ENCODE data around the gene NCKIPSD. TPM values are rescaled to one million over a fixed set of nuclear protein-coding genes. Genes with fewer than 3 reads are reported as not detected.

Gene NCKIPSD
- total RNA-seq, 1 experiment from 2014 or later = 36.9 TPM

DNA sequence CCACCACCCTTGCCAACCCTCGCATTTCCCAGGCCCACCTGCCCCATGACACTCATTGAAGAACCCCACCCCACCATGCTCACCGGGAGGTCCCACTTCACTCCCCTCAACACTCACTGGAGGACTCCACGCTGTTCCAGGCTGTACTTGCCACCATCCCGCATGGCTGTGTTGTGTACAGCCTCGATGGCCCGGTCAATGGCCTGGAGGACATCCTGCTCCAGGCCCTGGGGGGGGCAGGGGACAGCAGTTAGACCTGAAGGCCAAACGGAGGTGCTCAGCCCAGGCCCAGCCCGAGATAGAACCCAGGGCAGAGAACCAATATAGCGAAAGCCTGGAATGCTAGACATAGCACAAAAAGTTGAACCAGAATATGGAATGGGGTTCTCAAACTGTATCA, 2.9 kb downstream of the NCKIPSD start:
- intact Hi-C loops (cut with micrococcal nuclease) = no loop called here
- H3K9me2 ChIP-seq (ENCODE audit: insufficient read depth) = no peaks in the 10 kb centered on the region
- H3K79me2 ChIP-seq (ENCODE audit: insufficient read depth, low read length) = peaks cover 31% of the 10 kb centered on the region
- H4K20me1 ChIP-seq (ENCODE audit: insufficient read depth) = no peaks in the 10 kb centered on the region
- TF ChIP-seq CBX3 (IDR thresholded peaks at IDR 0.05; ENCODE audit: low read depth) = no peak
- TF ChIP-seq, protein P1, sequence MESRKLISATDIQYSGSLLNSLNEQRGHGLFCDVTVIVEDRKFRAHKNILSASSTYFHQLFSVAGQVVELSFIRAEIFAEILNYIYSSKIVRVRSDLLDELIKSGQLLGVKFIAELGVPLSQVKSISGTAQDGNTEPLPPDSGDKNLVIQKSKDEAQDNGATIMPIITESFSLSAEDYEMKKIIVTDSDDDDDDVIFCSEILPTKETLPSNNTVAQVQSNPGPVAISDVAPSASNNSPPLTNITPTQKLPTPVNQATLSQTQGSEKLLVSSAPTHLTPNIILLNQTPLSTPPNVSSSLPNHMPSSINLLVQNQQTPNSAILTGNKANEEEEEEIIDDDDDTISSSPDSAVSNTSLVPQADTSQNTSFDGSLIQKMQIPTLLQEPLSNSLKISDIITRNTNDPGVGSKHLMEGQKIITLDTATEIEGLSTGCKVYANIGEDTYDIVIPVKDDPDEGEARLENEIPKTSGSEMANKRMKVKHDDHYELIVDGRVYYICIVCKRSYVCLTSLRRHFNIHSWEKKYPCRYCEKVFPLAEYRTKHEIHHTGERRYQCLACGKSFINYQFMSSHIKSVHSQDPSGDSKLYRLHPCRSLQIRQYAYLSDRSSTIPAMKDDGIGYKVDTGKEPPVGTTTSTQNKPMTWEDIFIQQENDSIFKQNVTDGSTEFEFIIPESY (IDR thresholded peaks at IDR 0.05; ENCODE audit: extremely low read depth, insufficient replicate concordance, low read length) = no peak
- no peak overlapping the region for H3K4me2 ChIP-seq (ENCODE audit: low read length)
- H3K27me3 ChIP-seq (ENCODE audit: insufficient read depth, low read length) = no peaks in the 10 kb centered on the region
- no peaks in the 10 kb centered on the region for H3K9me3 ChIP-seq (ENCODE audit: control insufficient read depth in 1 of 2, insufficient read depth in 1 of 2, low read depth in 1 of 2, low read length in 2 of 2)
- peaks cover 13 to 29% of the 10 kb centered on the region in 2 experiments for H3K4me1 ChIP-seq (ENCODE audit: control insufficient read depth in 1 of 2, insufficient read depth in 2 of 2, low read length in 2 of 2)
- ChIA-PET POLR2A (interaction anchor here (1.2 kb wide), 1 partner anchor 19 kb away, joined by 3 read pairs; no protein-coding TSS in a partner anchor), CTCF (no interaction called here), RAD21 (ENCODE audit: low non-redundant PET in 1 of 2, low total read pairs in 2 of 2, uncharacterized antibody in 2 of 2, unreplicated experiment in 2 of 2) (no interaction called here)
- ATAC-seq = no peak
- no TSS peak for BruUV-seq (replicated peaks)
- H3K9ac ChIP-seq (ENCODE audit: low read length) = no peak overlapping the region
- no peak for DNase-seq (ENCODE audit: low read depth, low spot score)
- no peak overlapping the region for H3K27ac ChIP-seq (ENCODE audit: low read depth, low read length)
- peaks cover 23 to 38% of the 10 kb centered on the region in 2 experiments for H3K36me3 ChIP-seq (ENCODE audit: control insufficient read depth in 1 of 2, insufficient read depth in 2 of 2, low read length in 2 of 2)
- no peak overlapping the region for H2AFZ ChIP-seq (ENCODE audit: low read depth, low read length, poor library complexity, severe bottlenecking)
- H3K4me3 ChIP-seq (replicated peaks in 1 of 2; ENCODE audit: low read depth in 1 of 2, low read length in 2 of 2) = no peak overlapping the region

DNA sequence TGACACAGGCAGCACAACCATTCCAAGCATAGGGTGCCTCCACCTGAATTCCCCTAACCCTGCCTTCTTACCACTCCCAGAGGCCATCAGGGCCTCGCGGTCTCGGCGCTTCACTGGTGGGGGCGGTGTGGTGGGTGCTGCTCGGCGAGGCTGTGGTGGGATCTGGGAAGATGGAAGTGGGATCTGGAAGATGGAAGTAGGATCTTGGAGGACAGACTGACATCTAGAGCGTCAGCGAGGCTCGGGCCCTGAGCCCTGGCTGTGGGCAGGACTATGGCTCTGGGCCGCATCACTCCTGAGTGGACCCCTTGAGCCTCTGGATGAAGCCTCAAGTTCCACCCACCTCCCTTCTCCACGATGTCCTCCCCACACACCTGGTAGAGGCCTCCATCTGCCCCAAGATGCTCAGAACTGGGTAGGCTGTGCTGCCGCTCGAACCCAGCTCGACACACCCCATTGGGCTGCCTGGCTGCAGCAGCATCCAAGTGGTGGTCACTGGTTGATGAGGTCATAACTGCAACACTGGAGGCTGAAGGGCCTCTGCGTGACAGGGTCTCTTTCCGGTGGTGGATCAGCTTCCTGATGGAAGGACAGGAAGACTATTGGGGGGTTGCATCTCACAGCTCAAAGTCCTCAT, 3.6 kb downstream of the NCKIPSD start:
- no TSS peak for BruUV-seq (replicated peaks)
- ChIA-PET CTCF (no interaction called here), RAD21 (ENCODE audit: low non-redundant PET in 1 of 2, low total read pairs in 2 of 2, uncharacterized antibody in 2 of 2, unreplicated experiment in 2 of 2) (no interaction called here), POLR2A (no interaction called here)
- ATAC-seq = no peak
- no peak for DNase-seq (ENCODE audit: low read depth, low spot score)
- no peak overlapping the region for H3K27ac ChIP-seq (ENCODE audit: low read depth, low read length)
- H3K4me3 ChIP-seq (replicated peaks in 1 of 2; ENCODE audit: low read depth in 1 of 2, low read length in 2 of 2) = no peak overlapping the region
- no peak overlapping the region for H3K4me2 ChIP-seq (ENCODE audit: low read length)
- H3K4me1 ChIP-seq (ENCODE audit: control insufficient read depth in 1 of 2, insufficient read depth in 2 of 2, low read length in 2 of 2) = peaks cover 13 to 29% of the 10 kb centered on the region in 2 experiments
- TF ChIP-seq, protein P2, sequence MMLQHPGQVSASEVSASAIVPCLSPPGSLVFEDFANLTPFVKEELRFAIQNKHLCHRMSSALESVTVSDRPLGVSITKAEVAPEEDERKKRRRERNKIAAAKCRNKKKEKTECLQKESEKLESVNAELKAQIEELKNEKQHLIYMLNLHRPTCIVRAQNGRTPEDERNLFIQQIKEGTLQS (IDR thresholded peaks at IDR 0.05) = no peak
- TF ChIP-seq RAD21 (IDR thresholded peaks at IDR 0.05; ENCODE audit: low read depth) = no peak
- no peak for TF ChIP-seq SIN3A (IDR thresholded peaks at IDR 0.05; ENCODE audit: low read depth)
- no peak for TF ChIP-seq ZNF274 (IDR thresholded peaks at IDR 0.05; ENCODE audit: low read depth, low read length)
- no peak for TF ChIP-seq ELF1 (IDR thresholded peaks at IDR 0.05; ENCODE audit: borderline replicate concordance, low read depth)
- no peak for TF ChIP-seq EZH2phosphoT487 (IDR thresholded peaks at IDR 0.05; ENCODE audit: borderline replicate concordance)
- TF ChIP-seq, protein P3, sequence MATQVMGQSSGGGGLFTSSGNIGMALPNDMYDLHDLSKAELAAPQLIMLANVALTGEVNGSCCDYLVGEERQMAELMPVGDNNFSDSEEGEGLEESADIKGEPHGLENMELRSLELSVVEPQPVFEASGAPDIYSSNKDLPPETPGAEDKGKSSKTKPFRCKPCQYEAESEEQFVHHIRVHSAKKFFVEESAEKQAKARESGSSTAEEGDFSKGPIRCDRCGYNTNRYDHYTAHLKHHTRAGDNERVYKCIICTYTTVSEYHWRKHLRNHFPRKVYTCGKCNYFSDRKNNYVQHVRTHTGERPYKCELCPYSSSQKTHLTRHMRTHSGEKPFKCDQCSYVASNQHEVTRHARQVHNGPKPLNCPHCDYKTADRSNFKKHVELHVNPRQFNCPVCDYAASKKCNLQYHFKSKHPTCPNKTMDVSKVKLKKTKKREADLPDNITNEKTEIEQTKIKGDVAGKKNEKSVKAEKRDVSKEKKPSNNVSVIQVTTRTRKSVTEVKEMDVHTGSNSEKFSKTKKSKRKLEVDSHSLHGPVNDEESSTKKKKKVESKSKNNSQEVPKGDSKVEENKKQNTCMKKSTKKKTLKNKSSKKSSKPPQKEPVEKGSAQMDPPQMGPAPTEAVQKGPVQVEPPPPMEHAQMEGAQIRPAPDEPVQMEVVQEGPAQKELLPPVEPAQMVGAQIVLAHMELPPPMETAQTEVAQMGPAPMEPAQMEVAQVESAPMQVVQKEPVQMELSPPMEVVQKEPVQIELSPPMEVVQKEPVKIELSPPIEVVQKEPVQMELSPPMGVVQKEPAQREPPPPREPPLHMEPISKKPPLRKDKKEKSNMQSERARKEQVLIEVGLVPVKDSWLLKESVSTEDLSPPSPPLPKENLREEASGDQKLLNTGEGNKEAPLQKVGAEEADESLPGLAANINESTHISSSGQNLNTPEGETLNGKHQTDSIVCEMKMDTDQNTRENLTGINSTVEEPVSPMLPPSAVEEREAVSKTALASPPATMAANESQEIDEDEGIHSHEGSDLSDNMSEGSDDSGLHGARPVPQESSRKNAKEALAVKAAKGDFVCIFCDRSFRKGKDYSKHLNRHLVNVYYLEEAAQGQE (IDR thresholded peaks at IDR 0.05; ENCODE audit: low read depth) = no peak
- no peak for TF ChIP-seq TCF7L2 (IDR thresholded peaks at IDR 0.05; ENCODE audit: borderline replicate concordance, extremely low read depth, insufficient read depth, insufficient read length)
- no peak for TF ChIP-seq ZFX (IDR thresholded peaks at IDR 0.05)
- no peak for TF ChIP-seq EZH2 (IDR thresholded peaks at IDR 0.05)
- H2AFZ ChIP-seq (ENCODE audit: low read depth, low read length, poor library complexity, severe bottlenecking) = no peak overlapping the region
- H4K20me1 ChIP-seq (ENCODE audit: insufficient read depth) = no peaks in the 10 kb centered on the region
- no peak overlapping the region for H3K9ac ChIP-seq (ENCODE audit: low read length)
- H3K9me2 ChIP-seq (ENCODE audit: insufficient read depth) = no peaks in the 10 kb centered on the region
- no peaks in the 10 kb centered on the region for H3K9me3 ChIP-seq (ENCODE audit: control insufficient read depth in 1 of 2, insufficient read depth in 1 of 2, low read depth in 1 of 2, low read length in 2 of 2)
- intact Hi-C loops (cut with micrococcal nuclease) = no loop called here
- peaks cover 31% of the 10 kb centered on the region for H3K79me2 ChIP-seq (ENCODE audit: insufficient read depth, low read length)
- no peaks in the 10 kb centered on the region for H3K27me3 ChIP-seq (ENCODE audit: insufficient read depth, low read length)
- H3K36me3 ChIP-seq (ENCODE audit: control insufficient read depth in 1 of 2, insufficient read depth in 2 of 2, low read length in 2 of 2) = peaks cover 26 to 40% of the 10 kb centered on the region in 2 experiments
